ENCODE measurements around the gene GTPBP8. TPM values are rescaled to one million over a fixed set of nuclear protein-coding genes. Genes with fewer than 3 reads are reported as not detected.
A peak's percentile ranks its signal among the peaks of the same experiment; 100 is the strongest.

GTPBP8 gene
- total RNA-seq, 1 experiment from 2014 or later = 10.7 TPM

DNA sequence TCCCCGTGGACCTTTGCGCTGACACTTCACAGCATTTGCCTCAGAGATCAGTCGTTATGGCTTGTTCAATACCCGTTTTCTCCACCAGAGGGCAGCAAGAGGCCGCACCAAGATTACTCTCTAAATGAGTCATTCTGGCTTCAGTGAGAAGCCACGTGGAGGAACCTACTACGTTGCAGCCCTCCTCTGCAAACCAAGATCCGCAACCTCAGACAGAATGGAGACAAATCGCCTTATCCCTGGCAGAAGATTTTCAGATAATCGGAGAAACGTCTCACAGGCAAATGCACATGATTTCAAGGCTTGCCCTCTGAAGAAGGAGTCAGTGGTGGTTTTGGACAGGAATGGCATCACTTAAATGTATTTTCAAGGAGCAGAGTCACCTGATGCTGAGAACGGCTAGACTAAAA lies 60.5 kb downstream of the GTPBP8 start:
- no peaks in the 10 kb centered on the region for H3K27me3 Mint-ChIP-seq (ENCODE audit: insufficient read depth, unreplicated experiment)
- TF ChIP-seq, protein P1, sequence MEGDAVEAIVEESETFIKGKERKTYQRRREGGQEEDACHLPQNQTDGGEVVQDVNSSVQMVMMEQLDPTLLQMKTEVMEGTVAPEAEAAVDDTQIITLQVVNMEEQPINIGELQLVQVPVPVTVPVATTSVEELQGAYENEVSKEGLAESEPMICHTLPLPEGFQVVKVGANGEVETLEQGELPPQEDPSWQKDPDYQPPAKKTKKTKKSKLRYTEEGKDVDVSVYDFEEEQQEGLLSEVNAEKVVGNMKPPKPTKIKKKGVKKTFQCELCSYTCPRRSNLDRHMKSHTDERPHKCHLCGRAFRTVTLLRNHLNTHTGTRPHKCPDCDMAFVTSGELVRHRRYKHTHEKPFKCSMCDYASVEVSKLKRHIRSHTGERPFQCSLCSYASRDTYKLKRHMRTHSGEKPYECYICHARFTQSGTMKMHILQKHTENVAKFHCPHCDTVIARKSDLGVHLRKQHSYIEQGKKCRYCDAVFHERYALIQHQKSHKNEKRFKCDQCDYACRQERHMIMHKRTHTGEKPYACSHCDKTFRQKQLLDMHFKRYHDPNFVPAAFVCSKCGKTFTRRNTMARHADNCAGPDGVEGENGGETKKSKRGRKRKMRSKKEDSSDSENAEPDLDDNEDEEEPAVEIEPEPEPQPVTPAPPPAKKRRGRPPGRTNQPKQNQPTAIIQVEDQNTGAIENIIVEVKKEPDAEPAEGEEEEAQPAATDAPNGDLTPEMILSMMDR (IDR thresholded peaks at IDR 0.05; ENCODE audit: unreplicated experiment) = peak; percentile 85
- peak; percentile 80 for DNase-seq (ENCODE audit: unreplicated experiment)
- ChIA-PET POLR2A (no interaction called here), CTCF (interaction anchor here (0.6 to 6.5 kb wide), 11 partner anchors 10 to 545 kb away, joined by 3 to 104 read pairs (median 3); no protein-coding TSS in a partner anchor)
- no peaks in the 10 kb centered on the region for H3K4me1 Mint-ChIP-seq (ENCODE audit: insufficient read depth, unreplicated experiment)
- BruUV-seq (replicated peaks) = no TSS peak
- H3K27ac Mint-ChIP-seq (ENCODE audit: low read depth, unreplicated experiment) = no peak overlapping the region
- no peak overlapping the region for H3K4me3 Mint-ChIP-seq (ENCODE audit: unreplicated experiment)
- no peaks in the 10 kb centered on the region for H3K36me3 Mint-ChIP-seq (ENCODE audit: insufficient read depth, unreplicated experiment)
- H3K9me3 Mint-ChIP-seq (ENCODE audit: unreplicated experiment) = no peaks in the 10 kb centered on the region
- intact Hi-C loops (cut with micrococcal nuclease) = loop anchor here (1.0 to 5.0 kb wide), 6 partner anchors 85 to 575 kb away; partner anchors contain the start of gene BOC

Other genes with a start within 250 kb of the GTPBP8 start
- not detected in 2 replicates for gene CD200R1L, start 144.1 kb upstream of the GTPBP8 start, total RNA-seq (2022)
- gene CD200R1, start 15.9 kb upstream of the GTPBP8 start, total RNA-seq (2022) = not detected in 2 replicates
- 1.8 and 2.3 TPM in 2 replicates for gene BOC, start 220.6 kb downstream of the GTPBP8 start, total RNA-seq (2022)

All from MCF 10A (cell line).